Measurements from ENCODE around the gene TUBA8.
"Not testable (repeated sequence)": the region's sequence is repeated elsewhere in the genome, so short reads cannot be mapped to it uniquely, and the experiment has no call there.

DNA sequence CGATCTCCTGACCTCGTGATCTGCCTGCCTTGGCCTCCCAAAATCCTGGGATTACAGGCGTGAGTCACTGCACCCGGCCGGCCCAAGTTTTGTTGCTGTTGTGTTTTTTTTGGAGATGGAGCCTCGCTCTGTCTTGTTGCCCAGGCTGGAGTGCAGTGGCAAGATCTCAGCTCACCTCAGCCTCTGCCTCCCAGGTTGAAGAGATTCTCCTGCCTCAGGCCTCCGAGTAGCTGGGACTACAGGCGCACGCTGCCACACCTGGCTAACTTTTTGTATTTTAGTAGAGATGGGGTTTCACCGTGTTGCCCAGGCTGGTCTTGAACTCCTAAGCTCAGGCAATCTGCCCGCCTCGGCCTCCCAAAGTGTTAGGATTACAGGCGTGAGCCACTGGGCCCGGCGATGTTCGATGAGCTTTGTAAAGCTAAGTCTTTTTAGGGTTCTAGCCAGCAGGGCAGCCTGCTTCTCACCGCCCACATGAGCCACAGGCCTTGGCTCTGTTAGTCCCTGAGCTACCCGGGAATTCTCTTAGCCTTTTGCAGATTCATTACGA is 12.9 kb downstream of the TUBA8 start:
- TF ChIP-seq, protein P1, sequence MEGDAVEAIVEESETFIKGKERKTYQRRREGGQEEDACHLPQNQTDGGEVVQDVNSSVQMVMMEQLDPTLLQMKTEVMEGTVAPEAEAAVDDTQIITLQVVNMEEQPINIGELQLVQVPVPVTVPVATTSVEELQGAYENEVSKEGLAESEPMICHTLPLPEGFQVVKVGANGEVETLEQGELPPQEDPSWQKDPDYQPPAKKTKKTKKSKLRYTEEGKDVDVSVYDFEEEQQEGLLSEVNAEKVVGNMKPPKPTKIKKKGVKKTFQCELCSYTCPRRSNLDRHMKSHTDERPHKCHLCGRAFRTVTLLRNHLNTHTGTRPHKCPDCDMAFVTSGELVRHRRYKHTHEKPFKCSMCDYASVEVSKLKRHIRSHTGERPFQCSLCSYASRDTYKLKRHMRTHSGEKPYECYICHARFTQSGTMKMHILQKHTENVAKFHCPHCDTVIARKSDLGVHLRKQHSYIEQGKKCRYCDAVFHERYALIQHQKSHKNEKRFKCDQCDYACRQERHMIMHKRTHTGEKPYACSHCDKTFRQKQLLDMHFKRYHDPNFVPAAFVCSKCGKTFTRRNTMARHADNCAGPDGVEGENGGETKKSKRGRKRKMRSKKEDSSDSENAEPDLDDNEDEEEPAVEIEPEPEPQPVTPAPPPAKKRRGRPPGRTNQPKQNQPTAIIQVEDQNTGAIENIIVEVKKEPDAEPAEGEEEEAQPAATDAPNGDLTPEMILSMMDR (IDR thresholded peaks at IDR 0.05): not testable (repeated sequence)
- not testable (repeated sequence) for TF ChIP-seq POLR2A (IDR thresholded peaks at IDR 0.05)

Measured in testis (tissue), 2 donors.